Trophoblast cell (in vitro differentiated cells and primary cell): Measurements from ENCODE around the gene LEUTX.
"Not testable (repeated sequence)": the region's sequence is repeated elsewhere in the genome, so short reads cannot be mapped to it uniquely, and the experiment has no call there.

Experiments
- DNase-seq, 2 donors: peaks; one replicate each; pipeline ENCODE4 v3.0.0-alpha.2; 2016
- H2AFZ ChIP-seq: 2 replicates; pipeline ENCODE4 v1.6.1; 2013; ENCODE audit warnings: low read length, moderate library complexity, mild to moderate bottlenecking; ENCODE audit not compliant: insufficient read depth, poor library complexity
- H2AK5ac ChIP-seq: 2 replicates; pipeline ENCODE4 v1.6.1; 2013; ENCODE audit warnings: mild to moderate bottlenecking, low read length
- H2BK120ac ChIP-seq: 2 replicates; pipeline ENCODE4 v1.6.1; 2013; ENCODE audit warnings: low read length, mild to moderate bottlenecking, moderate library complexity; ENCODE audit not compliant: insufficient read depth, poor library complexity
- H2BK12ac ChIP-seq: 2 replicates; pipeline ENCODE4 v1.6.1; 2013; ENCODE audit warnings: mild to moderate bottlenecking, low read length, moderate library complexity
- H2BK5ac ChIP-seq: 2 replicates; pipeline ENCODE4 v1.6.1; 2013; ENCODE audit warnings: low read length, low read depth, moderate library complexity, mild to moderate bottlenecking; ENCODE audit not compliant: poor library complexity
- H3K14ac ChIP-seq: 2 replicates; pipeline ENCODE4 v1.6.1; 2013; ENCODE audit warnings: mild to moderate bottlenecking, low read length
- H3K18ac ChIP-seq: 2 replicates; pipeline ENCODE4 v1.6.1; 2013; ENCODE audit warnings: mild to moderate bottlenecking, low read length
- H3K23ac ChIP-seq: 2 replicates; pipeline ENCODE4 v1.6.1; 2013; ENCODE audit warnings: low read length
- H3K27ac ChIP-seq: 2 replicates; pipeline ENCODE4 v1.5.1; 2013; ENCODE audit warnings: low read depth, mild to moderate bottlenecking, inconsistent platforms, low read length, moderate library complexity
- H3K27me3 ChIP-seq: 2 replicates; pipeline ENCODE4 v1.6.1; 2013; ENCODE audit warnings: inconsistent platforms, mild to moderate bottlenecking, low read length, moderate library complexity; ENCODE audit not compliant: insufficient read depth
- H3K36me3 ChIP-seq, 2 experiments: 1 replicate in 1 of 2; 2 replicates in 1 of 2; pipeline ENCODE4 v1.6.1; 2013; ENCODE audit warnings: low read length in 2 of 2, mild to moderate bottlenecking in 2 of 2, moderate library complexity in 1 of 2; ENCODE audit not compliant: insufficient read depth in 2 of 2, control insufficient read depth in 1 of 2
- H3K4ac ChIP-seq: 2 replicates; pipeline ENCODE4 v1.6.1; 2013; ENCODE audit warnings: low read depth, mild to moderate bottlenecking, low read length, moderate library complexity
- H3K4me1 ChIP-seq, 2 experiments: 1 replicate in 1 of 2; 2 replicates in 1 of 2; pipeline ENCODE4 v1.6.1; 2013; ENCODE audit warnings: low read length in 2 of 2, mild to moderate bottlenecking in 2 of 2, moderate library complexity in 1 of 2; ENCODE audit not compliant: insufficient read depth in 2 of 2, control insufficient read depth in 1 of 2
- H3K4me2 ChIP-seq: 2 replicates; pipeline ENCODE4 v1.6.1; 2013; ENCODE audit warnings: inconsistent platforms, mild to moderate bottlenecking, low read length, moderate library complexity
- H3K4me3 ChIP-seq: 2 replicates; pipeline ENCODE4 v1.5.1; 2013; ENCODE audit warnings: mild to moderate bottlenecking, low read depth, low read length, inconsistent platforms
- H3K79me1 ChIP-seq: one replicate; pipeline ENCODE4 v1.6.1; 2013; ENCODE audit warnings: low read length
- H3K79me2 ChIP-seq: 2 replicates; pipeline ENCODE4 v1.6.1; 2013; ENCODE audit warnings: low read length, mild to moderate bottlenecking; ENCODE audit not compliant: control insufficient read depth, insufficient read depth, poor library complexity
- H3K9ac ChIP-seq: 2 replicates; pipeline ENCODE4 v1.6.1; 2013; ENCODE audit warnings: mild to moderate bottlenecking, low read length
- H3K9me3 ChIP-seq: 2 replicates; pipeline ENCODE4 v1.6.1; 2013; ENCODE audit warnings: low read depth, mild to moderate bottlenecking, control low read depth, inconsistent platforms, low read length; ENCODE audit not compliant: insufficient read depth
- H4K12ac ChIP-seq: 2 replicates; pipeline ENCODE4 v1.6.1; 2013; ENCODE audit warnings: low read depth, mild to moderate bottlenecking, low read length, moderate library complexity
- H4K8ac ChIP-seq: 2 replicates; pipeline ENCODE4 v1.6.1; 2013; ENCODE audit warnings: low read depth, mild to moderate bottlenecking, low read length, moderate library complexity
- H4K91ac ChIP-seq: one replicate; pipeline ENCODE4 v1.6.1; 2013; ENCODE audit warnings: low read depth, mild to moderate bottlenecking, low read length, moderate library complexity
- WGBS: extraction: QIAGEN DNeasy Blood & Tissue Kit; methylation state at CpG from one replicate; pipeline ENCODE4 v1.1.7; 2013; ENCODE audit warnings: missing lambda C conversion rate; ENCODE audit not compliant: insufficient read length, insufficient coverage; ENCODE audit errors: extremely low coverage; 5-methylcytosine and 5-hydroxymethylcytosine counted together

Gene LEUTX

DNA sequence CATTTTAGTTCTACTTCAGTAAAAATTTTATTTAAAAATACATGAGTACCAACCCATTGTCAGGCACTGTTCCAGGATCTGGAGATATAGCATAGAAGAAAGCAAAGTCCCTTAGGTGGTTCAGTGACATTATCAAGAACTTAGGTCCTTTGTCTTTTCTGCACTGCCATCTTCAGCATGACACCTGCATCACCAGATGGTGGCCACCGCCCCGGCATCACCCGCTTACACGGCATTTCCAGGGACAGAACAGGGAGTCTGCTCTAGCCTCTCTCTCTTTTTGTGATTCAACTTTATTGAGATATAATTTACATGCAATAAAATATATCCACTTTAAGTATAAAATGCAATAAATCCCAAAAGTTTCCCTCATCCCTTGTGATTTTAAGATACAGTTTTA, 31.8 kb downstream of the LEUTX start:
- Histone ChIP-seq H4K12ac (no peak overlapping the region), H3K9me3 (peaks cover 2% of the 10 kb centered on the region), H2AK5ac (no peak overlapping the region), H3K18ac (no peak overlapping the region), H3K36me3 (no peaks in the 10 kb centered on the region), H3K4me3 (no peak overlapping the region), H4K8ac (no peak overlapping the region), H4K91ac (no peak overlapping the region), H2BK120ac (no peak overlapping the region), H2AFZ (no peak overlapping the region), H3K4ac (no peak overlapping the region), H3K27ac (no peak overlapping the region), H3K27me3 (no peaks in the 10 kb centered on the region), H3K79me1 (no peaks in the 10 kb centered on the region), H2BK5ac (no peak overlapping the region), H3K4me2 (no peak overlapping the region), H3K14ac (no peak overlapping the region), H3K4me1 (no peaks in the 10 kb centered on the region), H3K23ac (no peak overlapping the region), H2BK12ac (no peak overlapping the region), H3K79me2 (no peaks in the 10 kb centered on the region), H3K9ac (no peak overlapping the region)
- DNase-seq, result no peak
- no CpG with 5 or more reads among the region's 4 CpGs for WGBS

DNA sequence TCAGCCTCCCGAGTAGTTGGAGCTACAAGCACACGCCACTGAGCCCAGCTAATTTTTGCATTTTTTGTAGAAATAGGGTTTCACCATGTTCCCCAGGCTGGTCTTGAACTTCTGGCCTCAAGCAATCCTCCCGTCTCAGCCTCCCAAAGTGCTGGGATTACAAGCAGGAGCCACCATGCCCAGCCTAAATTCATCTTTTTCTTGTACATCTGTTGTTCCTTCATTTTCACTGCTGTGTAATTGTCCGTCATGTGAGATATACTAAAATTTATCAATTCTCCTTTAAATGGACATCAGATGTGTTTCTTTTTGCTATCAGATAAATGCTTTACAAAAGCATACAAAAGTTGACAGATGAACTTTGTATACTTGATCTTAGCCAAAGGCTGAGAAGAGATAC, 32.4 kb downstream of the LEUTX start:
- H3K27me3 ChIP-seq, result no peaks in the 10 kb centered on the region
- WGBS, result no CpG with 5 or more reads among the region's 4 CpGs
- H3K4me1 ChIP-seq, result no peaks in the 10 kb centered on the region
- H3K79me1 ChIP-seq, result no peaks in the 10 kb centered on the region
- no peak overlapping the region for H2BK5ac ChIP-seq
- no peak overlapping the region for H3K18ac ChIP-seq
- no peak overlapping the region for H3K4me3 ChIP-seq
- H4K12ac ChIP-seq, result no peak overlapping the region
- H4K91ac ChIP-seq, result no peak overlapping the region
- H2AK5ac ChIP-seq, result no peak overlapping the region
- no peaks in the 10 kb centered on the region for H3K36me3 ChIP-seq
- no peak overlapping the region for H3K23ac ChIP-seq
- DNase-seq, result no peak
- no peak overlapping the region for H3K4ac ChIP-seq
- H2BK12ac ChIP-seq, result no peak overlapping the region
- no peak overlapping the region for H3K9ac ChIP-seq
- no peaks in the 10 kb centered on the region for H3K79me2 ChIP-seq
- H2BK120ac ChIP-seq, result no peak overlapping the region
- peaks cover 2% of the 10 kb centered on the region for H3K9me3 ChIP-seq
- H3K14ac ChIP-seq, result no peak overlapping the region
- H3K27ac ChIP-seq, result no peak overlapping the region
- no peak overlapping the region for H2AFZ ChIP-seq
- H3K4me2 ChIP-seq, result no peak overlapping the region
- no peak overlapping the region for H4K8ac ChIP-seq

DNA sequence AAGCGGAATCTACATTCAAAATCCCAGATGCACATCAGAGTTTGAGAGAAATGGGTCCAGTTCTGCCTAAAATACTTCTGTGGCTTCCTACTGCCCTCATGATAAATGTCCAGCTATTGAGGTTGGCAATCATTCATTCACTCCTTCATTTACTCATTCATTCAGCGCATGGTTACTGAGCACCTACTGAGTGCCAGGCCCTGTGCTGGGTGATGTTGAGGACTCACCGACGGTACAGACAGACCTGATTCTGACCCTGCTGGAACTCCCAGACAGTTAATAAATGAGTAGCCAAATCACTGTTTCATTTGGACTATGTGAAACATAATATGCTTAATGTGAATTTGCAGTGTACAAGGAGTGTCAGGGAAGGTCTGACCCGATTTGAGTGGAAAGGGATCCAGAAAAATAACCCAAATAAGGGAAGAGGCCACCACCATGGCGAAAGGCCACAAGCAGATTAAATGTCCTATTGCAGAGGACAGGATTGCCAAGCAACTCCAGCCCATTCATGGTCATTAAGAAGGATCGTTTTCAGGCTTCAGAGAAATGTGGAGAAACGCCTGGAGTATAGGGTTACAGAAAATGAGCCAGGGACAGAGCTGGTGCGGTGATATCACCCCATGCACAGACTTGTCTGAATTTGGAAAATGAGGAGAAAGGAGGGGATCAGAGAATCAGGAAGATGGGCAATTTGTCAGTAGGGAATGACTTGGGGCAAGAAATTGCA, 34.8 kb downstream of the LEUTX start:
- no peaks in the 10 kb centered on the region for H3K27me3 ChIP-seq
- no peak overlapping the region for H3K4me3 ChIP-seq
- no peak overlapping the region for H2BK12ac ChIP-seq
- H3K36me3 ChIP-seq, result no peaks in the 10 kb centered on the region
- H4K91ac ChIP-seq, result no peak overlapping the region
- H3K79me1 ChIP-seq, result no peaks in the 10 kb centered on the region
- WGBS, result no CpG with 5 or more reads among the region's 9 CpGs
- no peak overlapping the region for H2AFZ ChIP-seq
- H3K18ac ChIP-seq, result no peak overlapping the region
- no peaks in the 10 kb centered on the region for H3K4me1 ChIP-seq
- H3K4me2 ChIP-seq, result no peak overlapping the region
- no peak overlapping the region for H2BK120ac ChIP-seq
- no peak overlapping the region for H2AK5ac ChIP-seq
- no peak overlapping the region for H2BK5ac ChIP-seq
- H3K27ac ChIP-seq, result no peak overlapping the region
- H4K8ac ChIP-seq, result no peak overlapping the region
- no peak overlapping the region for H3K4ac ChIP-seq
- H3K14ac ChIP-seq, result no peak overlapping the region
- H3K79me2 ChIP-seq, result no peaks in the 10 kb centered on the region
- H3K9ac ChIP-seq, result no peak overlapping the region
- H3K23ac ChIP-seq, result no peak overlapping the region
- H4K12ac ChIP-seq, result no peak overlapping the region
- DNase-seq, result no peak
- peaks cover 2% of the 10 kb centered on the region for H3K9me3 ChIP-seq

DNA sequence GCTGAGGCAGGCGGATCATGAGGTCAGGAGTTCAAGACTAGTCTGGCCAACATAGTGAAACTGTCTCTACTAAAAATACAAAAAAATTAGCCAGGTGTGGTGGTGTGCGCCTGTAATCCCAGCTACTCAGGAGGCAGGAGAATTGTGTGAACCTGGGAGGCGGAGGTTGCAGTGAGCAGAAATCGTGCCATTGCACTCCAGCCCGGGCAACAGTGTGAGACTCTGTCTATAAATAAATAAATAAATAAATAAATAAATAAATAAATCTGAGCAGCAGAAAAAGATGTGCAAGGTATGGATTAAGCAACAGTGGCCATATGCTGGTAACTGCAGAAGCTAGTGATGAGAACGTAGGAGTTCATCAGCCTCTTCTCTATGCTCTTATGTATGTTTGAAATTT, 35.5 kb downstream of the LEUTX start:
- H3K9ac ChIP-seq, H2BK12ac ChIP-seq, H4K91ac ChIP-seq, H2BK120ac ChIP-seq, H3K9me3 ChIP-seq, H3K23ac ChIP-seq, H3K18ac ChIP-seq, H3K36me3 ChIP-seq, H3K4ac ChIP-seq, H3K14ac ChIP-seq, H3K27me3 ChIP-seq, H4K12ac ChIP-seq, H3K79me1 ChIP-seq, H2BK5ac ChIP-seq, H3K79me2 ChIP-seq, H3K4me1 ChIP-seq, H3K4me3 ChIP-seq, H2AK5ac ChIP-seq, H2AFZ ChIP-seq, H3K27ac ChIP-seq, H4K8ac ChIP-seq, H3K4me2 ChIP-seq: not testable (repeated sequence)
- no CpG with 5 or more reads among the region's 6 CpGs for WGBS
- peak in 1 of 2 donors; percentile 24 for DNase-seq
